Epithelial cell of proximal tubule (primary cell): Measurements from ENCODE around the gene FSTL4. TPM values are rescaled to one million over a fixed set of nuclear protein-coding genes. Genes with fewer than 3 reads are reported as not detected.

Experiments used
- DNase-seq: peaks from one replicate; pipeline ENCODE4 v3.0.0-alpha.2; 2011; ENCODE audit warnings: low read depth
- H3K4me3 ChIP-seq: 2 replicates; pipeline ENCODE4 v1.5.1; 2011; ENCODE audit warnings: low read depth, mild to moderate bottlenecking, low read length
- total RNA-seq: library from RNA; depleted of rRNA; stranded (reverse); fragments of >200 nt; gene quantifications from 2 replicates; pipeline ENCODE4 v1.2.3, GENCODE V29; 2015
- TF ChIP-seq, protein P1 (sequence below): conservative IDR thresholded peaks from 2 replicates; pipeline ENCODE4 v1.5.1; 2012; ENCODE audit warnings: low read depth, mild to moderate bottlenecking, low read length

The FSTL4 gene
- total RNA-seq, 1 donor from 2014 or later, result not detected

DNA sequence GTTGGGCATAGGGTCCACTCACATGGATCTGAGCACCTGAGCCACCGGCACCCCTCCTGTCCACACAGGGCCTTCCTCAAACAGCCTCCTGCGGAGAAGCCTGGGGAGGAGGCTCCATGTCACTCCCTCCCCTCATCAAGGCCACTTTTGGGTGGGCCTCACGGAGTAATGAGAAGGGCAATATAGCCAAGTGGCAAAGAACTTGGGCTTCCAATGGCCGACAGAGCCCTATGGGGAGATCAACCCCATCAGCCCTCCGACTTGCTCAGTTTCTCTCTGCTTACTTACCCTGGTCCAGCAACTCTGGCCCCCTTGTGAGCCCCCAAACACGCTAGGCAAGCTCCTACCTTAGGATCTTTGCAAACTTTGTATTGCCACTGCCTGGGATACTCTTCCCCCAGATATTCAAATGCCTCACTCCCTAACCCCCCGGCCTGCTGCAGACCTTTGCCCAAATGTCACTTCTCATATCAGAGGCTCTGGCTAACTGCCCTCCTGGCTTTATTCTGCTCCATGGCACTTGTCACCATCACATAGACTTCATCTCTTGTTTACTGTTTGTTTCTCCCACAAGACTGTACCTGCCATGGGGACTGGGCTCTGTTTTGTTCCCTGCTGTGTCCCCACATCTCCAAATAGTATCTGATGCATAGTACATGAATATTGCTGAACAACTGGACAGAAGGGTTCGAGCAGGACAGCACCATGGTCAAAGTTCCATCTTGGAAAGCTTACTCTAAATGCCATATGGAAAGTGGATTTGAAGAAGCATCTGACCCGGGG lies 220.8 kb downstream of the FSTL4 start:
- no peak for DNase-seq
- H3K4me3 ChIP-seq, result no peak overlapping the region
- TF ChIP-seq, protein P1, sequence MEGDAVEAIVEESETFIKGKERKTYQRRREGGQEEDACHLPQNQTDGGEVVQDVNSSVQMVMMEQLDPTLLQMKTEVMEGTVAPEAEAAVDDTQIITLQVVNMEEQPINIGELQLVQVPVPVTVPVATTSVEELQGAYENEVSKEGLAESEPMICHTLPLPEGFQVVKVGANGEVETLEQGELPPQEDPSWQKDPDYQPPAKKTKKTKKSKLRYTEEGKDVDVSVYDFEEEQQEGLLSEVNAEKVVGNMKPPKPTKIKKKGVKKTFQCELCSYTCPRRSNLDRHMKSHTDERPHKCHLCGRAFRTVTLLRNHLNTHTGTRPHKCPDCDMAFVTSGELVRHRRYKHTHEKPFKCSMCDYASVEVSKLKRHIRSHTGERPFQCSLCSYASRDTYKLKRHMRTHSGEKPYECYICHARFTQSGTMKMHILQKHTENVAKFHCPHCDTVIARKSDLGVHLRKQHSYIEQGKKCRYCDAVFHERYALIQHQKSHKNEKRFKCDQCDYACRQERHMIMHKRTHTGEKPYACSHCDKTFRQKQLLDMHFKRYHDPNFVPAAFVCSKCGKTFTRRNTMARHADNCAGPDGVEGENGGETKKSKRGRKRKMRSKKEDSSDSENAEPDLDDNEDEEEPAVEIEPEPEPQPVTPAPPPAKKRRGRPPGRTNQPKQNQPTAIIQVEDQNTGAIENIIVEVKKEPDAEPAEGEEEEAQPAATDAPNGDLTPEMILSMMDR, result no peak

DNA sequence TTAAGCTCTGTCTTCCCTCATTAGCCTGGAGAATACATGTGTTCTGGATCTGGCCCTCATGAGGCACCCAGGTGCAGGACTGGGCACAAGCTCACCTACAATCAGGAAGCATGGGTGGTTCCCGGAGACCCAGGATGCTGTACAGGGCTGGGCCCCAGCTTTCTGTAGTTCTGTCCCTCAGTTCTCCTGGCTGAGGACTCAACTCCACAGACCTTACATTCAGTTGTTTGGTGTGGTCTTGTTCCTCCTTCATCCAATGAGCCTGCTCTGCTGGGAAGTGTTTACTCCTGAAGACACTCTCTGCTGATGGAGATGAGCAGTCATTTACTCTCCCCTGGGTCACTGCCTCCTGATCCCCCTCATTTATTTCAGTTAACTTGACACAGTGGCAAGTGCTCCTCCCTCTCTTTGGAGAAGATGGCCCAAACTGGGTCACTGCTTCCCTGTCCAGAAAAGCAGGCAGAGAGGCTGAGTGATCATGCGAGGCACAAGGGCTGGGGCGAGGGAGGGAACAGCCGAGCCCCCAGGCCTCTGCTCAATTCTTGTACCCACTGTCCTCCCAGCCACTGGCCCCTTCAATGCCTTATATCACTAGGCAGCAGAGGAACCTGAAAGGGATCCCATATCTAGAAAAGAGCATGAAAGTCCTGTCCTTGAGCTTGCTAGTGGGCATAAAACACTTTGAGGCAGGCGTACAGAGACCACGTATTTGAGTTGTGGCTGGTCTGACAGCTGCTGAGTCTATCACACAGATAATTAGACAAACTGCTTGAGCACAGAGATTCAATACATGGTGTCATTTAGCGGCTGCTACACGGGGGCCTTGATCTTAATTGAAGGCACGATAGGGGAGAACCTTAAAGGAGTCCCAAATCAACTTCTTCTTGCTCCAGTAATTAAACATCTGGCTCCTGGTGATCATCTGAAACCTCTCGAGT lies 221.7 kb downstream of the FSTL4 start:
- no peak overlapping the region for H3K4me3 ChIP-seq
- TF ChIP-seq, protein P1, result no peak
- DNase-seq, result no peak

DNA sequence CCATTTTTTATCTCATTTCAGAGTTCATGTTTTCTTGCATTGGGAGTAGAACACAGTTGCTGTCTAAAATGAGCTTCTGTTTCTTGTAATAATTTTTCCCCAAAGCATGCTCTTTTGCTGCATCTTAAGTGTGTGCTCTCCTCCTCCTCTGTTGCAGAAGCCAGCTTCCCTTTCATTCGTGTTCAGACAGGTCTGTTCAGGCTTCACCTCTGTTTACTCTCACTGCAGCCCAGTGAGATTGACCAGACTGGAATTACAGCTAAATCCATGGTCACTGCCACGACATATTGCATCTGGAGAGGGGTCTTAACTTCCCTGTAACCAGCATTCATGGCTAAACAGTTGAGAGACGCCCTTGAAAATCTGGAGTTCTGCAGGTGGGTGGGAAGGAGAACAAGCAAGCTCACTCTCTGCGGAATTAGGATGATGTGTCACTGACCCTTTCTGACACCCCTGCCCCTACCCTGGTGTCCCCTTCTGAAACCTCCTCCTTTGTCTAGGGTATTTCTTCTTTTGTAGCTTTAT lies 223.2 kb downstream of the FSTL4 start:
- no peak for DNase-seq
- H3K4me3 ChIP-seq, result no peak overlapping the region
- TF ChIP-seq, protein P1, result no peak

DNA sequence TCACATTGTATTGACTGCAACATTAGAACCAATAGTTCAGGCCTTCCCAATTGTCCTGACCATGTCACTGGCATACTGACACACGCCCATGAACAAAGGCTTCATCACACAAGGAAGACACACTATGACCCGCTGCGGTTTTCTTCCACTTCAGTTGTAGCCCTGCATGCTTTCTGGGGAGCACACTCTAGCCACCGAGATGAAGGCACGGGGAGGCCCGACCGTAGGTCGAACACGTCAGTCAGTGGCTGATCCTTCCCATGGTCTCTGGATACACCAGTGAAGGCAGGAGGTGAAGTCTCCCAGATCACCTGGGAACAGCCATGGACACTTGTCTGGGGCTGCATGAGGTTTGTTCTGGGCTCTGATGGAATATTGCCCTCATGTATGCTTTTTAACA lies 224.7 kb downstream of the FSTL4 start:
- TF ChIP-seq, protein P1, result no peak
- no peak for DNase-seq
- no peak overlapping the region for H3K4me3 ChIP-seq

DNA sequence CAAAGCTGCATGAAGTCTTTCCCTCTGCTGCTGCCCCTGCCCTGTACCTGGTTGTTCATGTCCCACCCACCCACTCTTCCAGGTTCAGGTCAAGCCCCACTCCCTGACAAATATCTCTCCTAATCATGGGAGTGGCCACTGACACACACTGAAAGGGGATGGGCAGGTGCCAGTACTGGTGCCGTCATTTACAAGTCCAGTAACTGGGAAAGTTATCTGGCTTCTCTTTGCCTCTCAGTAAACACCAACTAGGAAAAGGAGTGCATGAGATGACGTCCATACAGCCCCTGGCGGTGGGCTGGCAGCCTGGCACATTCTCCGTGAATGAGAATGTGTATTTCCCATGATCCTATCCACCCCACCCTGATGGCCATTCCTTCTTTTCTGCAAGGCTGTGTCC lies 225.2 kb downstream of the FSTL4 start:
- TF ChIP-seq, protein P1, result no peak
- no peak for DNase-seq
- H3K4me3 ChIP-seq, result no peak overlapping the region

DNA sequence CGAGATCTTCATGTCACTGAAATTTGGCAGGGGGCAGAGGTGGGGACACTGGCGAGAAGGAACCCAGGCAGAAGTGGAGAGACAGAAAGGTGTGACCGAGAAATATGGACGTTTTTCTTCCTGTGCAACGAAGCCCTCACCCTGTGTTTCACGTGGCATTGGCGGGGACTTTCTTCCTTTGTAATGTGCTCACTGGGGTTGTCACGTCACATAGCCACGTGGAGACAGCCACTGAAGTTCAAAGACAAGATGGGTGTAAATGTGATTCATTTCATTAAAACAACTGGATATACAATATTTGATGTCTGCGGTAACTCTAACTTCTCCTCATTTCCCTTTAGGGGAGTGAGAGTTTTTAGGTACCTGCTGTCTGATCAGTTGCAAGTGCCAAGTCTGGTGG lies 225.7 kb downstream of the FSTL4 start:
- DNase-seq, result no peak
- TF ChIP-seq, protein P1, result no peak
- no peak overlapping the region for H3K4me3 ChIP-seq
